NB4 (cell line): Measurements from ENCODE around the gene HSD17B4.
"Not testable (repeated sequence)": the region's sequence is repeated elsewhere in the genome, so short reads cannot be mapped to it uniquely, and the experiment has no call there.

ENCODE experiments used
- MYC ChIP-seq: IDR thresholded peaks from 2 replicates; pipeline ENCODE4 v1.6.1; 2011; ENCODE audit warnings: low read depth, low read length
- POLR2A ChIP-seq: IDR thresholded peaks from 2 replicates; pipeline ENCODE4 v1.6.1; 2011; ENCODE audit warnings: mild to moderate bottlenecking; ENCODE audit not compliant: insufficient read length; ENCODE audit errors: extremely low read depth
- TF ChIP-seq, protein P1 (sequence below): IDR thresholded peaks from one replicate; pipeline ENCODE4 v1.5.1; 2012; ENCODE audit warnings: low read depth, low read length

DNA sequence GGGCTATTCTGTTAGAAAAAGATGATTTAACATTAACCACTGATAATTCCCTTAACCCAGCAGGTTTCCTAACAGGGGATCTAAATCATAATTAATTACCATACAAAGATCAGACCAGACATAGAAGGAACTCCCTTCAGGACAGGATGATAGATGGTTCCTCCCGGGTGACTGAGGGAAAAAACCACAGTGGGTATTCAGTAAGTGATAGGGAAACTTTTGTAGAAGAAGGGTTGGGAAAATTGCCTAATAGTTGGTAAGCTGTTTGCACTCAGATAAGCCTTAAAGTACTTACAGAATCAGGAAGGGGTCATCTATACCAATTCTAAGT lies 13.7 kb upstream of the HSD17B4 start:
- TF ChIP-seq MYC, POLR2A: not testable (repeated sequence)
- TF ChIP-seq, protein P1, sequence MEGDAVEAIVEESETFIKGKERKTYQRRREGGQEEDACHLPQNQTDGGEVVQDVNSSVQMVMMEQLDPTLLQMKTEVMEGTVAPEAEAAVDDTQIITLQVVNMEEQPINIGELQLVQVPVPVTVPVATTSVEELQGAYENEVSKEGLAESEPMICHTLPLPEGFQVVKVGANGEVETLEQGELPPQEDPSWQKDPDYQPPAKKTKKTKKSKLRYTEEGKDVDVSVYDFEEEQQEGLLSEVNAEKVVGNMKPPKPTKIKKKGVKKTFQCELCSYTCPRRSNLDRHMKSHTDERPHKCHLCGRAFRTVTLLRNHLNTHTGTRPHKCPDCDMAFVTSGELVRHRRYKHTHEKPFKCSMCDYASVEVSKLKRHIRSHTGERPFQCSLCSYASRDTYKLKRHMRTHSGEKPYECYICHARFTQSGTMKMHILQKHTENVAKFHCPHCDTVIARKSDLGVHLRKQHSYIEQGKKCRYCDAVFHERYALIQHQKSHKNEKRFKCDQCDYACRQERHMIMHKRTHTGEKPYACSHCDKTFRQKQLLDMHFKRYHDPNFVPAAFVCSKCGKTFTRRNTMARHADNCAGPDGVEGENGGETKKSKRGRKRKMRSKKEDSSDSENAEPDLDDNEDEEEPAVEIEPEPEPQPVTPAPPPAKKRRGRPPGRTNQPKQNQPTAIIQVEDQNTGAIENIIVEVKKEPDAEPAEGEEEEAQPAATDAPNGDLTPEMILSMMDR, result not testable (repeated sequence)
